Activated CD8-positive, alpha-beta memory T cell treated with anti-CD3 and anti-CD28 coated beads, Interleukin-2, amount 50 U/mL, for 48 hours (primary cell): ENCODE measurements around the gene GHR.

Experiments used
- DNase-seq: peaks from one replicate; pipeline ENCODE4 v3.0.0-alpha.2; 2020

The GHR gene

DNA sequence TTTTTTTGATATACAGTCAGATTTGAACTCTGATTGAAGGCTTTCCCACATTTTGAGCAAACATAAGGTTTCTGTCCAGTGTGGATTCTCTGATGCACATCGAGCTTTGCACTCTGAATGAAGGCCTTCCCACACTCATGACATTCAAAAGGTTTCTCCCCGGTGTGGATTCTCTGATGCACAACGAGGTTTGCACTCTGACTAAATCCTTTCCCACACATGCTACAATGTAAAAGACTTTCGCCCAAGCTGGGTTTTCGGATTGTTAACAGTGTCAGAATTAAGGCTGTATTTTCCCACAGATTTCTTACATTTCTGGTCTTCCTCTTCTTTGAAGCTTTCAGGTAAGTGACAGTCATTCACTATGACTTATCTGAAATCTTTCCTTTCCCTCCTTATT, 44.3 kb downstream of the GHR start:
- DNase-seq, result no peak

DNA sequence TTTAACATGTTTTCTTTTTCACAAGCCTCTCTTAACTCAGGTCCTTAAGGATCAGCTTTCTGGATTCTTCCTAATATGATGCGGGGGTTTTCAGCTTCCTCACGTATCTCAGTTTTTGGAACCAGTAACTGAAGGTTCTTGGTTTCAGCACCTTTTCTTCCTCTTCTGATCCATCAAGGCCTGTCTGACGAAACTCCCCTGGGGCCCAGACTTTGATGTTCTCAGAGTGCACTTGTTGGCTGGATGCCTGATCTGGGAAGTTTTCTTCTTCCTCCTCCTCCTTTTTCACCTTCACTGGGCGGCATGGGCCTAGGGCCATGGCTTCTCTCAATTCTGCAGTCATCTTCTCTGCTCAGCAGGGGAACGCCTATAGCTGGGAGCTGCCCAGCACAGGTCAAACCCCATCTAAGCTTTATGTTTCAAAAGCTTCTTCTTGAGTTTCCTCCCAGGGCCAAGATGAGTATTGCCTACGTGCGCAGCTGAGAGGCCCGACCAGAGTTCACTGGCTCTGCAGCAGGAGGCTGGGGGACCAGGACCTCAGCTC, 44.8 kb downstream of the GHR start:
- DNase-seq, result no peak

DNA sequence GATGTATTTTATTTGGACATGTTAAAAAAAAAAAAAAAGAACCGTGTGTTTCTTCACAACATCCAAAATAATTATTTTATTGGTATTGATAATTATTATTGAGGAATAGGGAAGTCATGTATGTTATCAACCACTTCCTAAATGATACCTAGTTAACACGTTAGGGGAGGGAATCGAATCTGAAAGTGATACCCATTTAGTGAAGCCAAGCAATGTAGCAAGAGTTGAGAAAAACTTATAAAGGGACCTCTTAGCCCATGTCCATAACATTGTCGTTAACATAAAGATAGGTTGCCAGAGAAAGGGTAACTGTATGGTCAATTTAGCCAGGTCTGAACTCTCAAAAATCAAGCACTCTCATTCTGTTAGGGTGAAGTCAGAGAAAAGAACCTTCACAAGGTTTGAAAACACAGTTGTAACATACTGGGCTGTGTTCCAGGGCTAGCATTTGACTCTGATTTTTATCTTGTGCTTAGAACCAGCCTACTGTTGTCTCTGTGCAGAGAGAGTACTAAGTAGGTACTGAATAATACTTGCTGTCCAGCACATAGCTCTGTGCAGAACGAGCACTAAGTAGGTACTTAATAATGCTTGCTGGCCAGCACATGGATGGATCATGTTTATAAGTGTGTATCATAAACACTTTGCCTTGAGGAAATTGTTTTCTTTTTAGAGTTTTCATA, 60.4 kb downstream of the GHR start:
- DNase-seq, result no peak

DNA sequence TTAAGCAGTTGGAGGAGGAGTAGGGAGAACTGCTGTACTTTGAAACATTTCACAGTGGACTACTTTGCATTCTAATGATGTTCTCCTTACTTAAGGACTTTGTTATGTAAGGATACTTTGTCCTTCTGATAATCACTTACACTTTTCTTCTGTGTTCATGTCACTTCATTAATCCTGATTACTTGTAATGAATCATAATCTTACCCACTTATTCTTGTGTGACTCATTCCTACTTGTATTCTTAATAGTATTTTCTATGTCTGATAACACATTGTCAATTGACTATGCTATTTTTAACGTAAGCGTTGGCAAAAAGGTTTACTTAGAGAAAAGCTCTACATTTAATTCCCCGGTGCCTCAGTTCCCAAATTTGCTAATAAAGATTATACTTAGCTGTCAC, 63.8 kb downstream of the GHR start:
- no peak for DNase-seq

DNA sequence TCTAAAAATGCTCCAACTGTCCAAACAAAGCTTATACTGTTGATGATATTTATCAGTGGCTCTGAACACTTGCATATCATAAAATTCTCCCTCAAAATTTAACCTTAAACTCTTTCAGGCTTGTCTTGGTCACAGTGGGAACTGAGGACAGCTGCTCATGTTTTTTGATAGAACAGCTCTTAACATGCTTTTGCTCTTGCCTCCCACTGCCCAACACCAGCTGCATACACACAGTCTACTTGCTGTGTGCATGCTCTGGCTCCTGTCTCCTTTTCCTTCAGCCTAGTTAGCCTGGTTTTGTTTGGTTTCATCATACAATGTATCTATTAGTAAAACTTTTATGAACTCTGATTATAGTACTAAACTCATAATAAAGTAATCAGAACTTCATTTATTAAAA, 64.6 kb downstream of the GHR start:
- no peak for DNase-seq

DNA sequence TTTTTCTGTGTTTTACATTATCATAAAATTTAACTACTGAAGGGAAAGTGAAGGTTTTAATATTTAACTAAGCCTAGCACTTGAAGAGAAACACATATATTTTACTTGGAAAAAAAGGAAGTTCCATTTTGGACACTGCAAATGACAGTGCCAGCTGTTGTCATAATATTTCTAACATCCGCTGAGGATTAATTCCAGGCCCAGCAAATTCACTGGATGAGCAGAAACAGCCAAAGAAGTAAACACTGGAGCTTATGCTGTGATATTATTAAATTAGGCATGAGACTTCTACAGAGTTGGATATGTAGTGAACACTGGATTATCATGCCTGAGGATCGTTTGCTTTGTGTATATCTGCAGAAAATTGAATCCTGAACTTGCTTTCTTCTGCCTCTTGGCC, 67.6 kb downstream of the GHR start:
- DNase-seq, result no peak

DNA sequence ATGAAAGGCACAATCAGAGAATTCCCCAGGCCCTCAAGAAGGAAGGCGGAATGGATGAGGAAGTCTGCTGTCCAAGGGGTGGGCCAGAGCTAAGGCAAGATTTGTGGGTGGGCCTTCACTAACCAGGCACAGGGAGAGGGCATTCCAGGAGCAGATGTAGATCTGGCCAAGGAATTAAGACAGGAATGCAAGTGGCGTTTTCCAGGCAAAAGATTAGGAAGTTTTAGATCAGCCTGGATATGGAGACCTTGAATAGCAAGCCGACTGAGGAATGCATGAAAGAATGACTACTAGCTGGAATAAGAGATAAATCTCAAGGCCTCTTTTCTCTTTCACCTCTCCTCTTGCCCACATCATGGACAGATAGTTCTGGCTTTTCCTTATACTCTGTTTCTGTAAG, 68.5 kb downstream of the GHR start:
- DNase-seq, result no peak

DNA sequence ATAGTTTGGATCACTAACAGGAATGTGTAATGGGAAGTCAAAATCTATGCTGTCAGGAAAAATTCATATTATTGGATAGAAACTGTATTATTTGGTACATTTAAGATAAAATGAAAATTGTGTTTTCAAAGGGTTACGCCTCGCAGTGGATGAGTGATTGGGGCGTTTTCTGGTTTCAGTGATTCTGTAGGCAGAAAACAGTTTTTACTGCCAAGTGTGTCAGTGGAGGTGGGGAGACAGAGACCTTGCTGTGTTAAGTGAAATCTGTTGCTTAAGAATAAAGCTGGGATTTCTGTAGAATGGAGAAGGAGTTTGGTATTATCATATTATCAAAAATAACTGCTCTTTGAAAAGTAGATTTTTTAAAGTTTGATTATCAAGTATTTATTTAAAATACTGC, 69.7 kb downstream of the GHR start:
- no peak for DNase-seq

DNA sequence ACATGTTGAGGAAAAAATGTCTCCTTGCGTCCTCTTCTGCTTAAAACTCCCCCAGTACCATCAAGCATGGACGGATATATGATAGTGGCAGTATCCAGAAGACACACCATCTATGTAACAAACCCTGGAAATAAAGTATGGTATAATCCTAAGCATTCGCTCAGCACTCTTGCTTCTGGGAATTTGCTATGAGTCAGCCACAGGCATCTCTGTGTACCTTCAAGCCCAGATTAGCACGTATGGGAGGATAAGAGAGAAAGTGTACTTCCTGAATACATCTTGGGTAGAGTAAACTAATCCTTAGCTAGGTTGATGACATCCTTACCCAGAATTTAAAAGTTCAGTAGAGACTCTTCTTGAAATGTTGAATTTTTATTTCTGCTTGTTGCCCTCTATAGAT, 71.2 kb downstream of the GHR start:
- no peak for DNase-seq

DNA sequence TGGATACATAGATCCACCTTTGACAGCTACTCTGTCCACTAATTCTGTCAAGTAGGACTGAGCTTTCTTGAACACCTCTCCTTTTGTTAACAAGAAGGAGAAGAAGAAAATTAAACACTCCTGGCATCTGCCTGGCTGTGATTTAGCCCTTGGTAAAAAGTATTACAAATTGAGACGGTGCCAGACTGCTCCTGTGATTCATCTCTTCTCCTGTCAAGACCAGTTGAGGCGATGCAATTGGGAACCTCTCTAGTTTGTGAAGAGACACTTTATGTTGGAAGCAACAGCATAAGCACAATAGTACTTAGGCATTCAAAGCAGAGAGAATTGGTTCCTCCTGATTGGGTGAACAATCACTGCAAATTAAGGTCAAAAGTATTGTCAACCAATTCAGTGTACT, 72.7 kb downstream of the GHR start:
- no peak for DNase-seq

DNA sequence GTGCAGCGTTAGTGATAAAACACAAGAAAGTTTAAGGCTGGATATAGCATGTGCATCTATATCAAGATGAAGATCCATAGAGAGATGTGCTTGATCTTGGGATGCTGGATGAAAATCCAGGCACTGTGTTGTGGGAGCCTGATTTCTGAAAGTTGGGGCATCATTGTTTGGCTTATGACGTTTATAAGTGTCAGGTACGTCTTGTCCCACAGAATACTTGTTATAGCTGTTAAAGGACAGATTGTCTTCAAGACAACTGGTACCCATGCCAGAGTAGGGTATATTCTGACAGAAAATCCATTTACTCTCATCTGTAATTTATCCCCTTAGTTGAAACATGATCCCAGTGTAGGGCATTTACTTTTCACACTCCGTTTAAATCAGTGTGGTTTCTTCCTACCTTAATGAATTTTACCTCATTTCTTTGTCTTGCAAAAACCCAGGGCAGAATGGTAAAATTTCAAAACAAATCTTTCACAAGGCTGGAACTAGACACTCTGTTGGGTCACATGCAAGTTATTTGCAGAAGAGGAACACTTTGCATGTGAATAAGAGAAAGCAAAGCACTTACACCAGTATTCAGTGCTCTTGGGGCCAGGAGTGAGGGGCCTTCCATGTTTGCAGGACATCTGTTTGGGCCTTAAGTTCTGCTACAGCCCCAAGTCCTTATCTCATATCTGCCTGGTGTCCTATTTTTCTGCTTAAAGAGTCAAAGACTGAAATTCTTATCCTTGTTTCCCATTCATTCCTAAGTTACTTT, 73.3 kb downstream of the GHR start:
- DNase-seq, result no peak

DNA sequence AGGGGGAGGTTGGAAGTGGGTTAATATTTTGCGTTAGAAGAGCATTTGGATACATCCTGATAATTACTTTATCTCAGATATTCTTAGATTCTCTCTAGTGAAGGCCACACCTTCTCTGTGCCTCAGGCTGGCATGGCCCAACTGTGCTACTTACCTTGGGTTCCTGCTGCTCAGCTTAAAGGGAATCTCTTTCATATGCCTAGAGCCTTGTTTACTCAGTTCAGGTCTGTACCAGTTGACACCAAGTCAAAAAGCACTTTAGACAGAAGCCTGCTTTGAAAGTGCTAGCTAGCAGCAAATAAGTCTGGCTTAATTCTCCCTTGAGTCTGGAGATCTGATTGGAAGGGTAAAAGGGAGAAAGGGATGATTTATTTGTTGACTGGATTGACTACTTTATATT, 74.8 kb downstream of the GHR start:
- no peak for DNase-seq

DNA sequence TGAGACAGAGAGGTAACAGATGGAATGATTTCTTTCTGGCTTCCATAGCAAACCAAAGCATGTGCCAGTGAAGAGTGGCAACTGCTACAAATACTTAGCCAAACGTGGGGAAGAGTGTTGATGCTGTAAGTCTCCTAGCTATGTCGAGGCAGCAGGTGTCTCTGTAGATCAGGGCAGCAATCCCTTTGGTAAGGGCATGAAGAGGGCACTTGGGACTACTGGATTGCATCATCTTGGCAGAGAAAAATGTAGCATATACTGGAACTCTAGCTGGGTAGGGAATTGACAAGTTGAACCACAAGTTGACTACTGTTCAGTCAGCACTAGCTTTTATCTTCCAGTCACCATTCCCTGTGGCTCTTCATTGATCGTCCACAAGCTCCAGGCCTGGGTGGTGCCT, 75.8 kb downstream of the GHR start:
- DNase-seq, result no peak

DNA sequence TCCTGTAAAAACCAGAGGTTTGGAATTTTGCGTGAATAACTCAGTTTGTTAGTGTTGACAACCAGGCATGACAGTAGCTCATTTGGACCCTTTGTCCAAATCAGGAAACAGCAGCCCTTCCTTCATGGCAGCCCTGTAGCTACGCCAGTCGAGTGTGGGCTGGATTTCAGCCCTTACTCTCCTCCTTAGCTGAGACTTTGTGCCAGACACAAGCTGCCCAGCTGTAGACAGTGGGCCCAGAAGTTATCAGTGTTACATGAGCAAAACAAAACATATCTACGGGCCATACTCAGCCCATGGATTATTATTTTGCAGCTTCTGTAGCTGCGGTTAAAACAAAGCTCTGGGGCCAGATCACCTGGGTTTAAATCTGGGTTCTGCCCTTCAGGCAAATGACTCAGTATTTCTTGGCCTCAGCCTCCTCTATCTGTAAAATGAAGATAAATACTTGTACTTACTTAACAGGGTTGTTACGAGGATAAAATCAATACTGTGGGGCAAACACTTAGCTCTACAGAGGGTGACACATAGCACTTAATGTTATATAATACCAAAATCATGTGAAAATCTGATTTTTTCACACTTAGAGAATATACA, 76.9 kb downstream of the GHR start:
- DNase-seq, result no peak

DNA sequence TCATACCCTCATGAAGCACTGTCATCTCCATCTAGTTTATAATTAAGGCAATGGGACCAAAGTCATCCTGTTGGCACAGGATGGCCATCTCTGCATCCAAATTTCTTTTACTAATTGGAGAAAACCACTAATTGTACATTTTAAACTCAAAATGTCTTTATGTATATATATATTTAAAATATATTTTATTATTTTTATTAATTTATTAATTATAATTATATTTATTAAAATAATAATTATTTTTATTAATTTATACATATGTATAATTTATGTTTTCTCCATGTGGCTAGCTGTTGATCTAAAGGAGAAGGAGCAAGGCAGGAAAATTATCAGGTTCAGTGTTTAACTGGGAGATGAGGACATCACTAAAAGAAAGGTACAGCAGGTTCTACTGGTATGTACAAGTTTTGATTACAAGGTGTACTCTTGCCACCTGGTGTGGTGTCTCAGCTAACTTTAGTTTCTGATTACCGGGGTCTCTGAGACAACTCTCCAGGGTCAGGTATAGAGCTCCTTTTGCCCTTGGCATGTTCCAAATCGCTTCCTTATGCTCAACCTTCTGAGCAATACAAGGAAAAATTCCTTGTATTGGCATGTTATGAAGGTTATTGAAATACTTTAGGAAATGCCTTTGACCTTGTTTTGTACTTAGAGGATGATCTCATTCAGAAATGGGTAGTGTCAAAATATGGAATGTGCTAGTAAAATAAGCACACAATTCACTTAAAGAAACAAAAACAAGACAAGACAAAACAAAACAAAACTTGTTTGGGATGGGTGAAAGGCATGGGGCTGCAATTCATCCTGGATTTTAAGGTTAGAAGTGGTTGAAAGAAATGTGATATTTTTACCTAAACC, 79.6 kb downstream of the GHR start:
- DNase-seq, result no peak

DNA sequence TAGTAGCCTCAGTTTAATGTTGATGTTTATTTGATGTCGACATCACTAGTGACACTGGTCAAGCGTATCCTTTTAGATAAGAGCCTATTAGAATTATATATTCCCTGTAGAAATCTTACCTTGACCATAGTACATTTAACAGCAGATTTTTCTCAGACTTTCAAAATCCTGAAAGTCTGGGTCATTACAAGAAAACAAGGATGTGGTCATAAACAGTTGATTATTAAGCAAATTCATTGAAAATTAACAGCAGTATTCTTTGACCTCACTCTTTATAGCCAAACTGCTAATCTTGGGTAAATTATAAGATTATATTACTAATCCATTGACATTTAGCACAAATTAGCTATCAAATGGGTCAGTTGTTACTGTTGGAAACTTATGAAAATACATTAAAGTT, 83.4 kb downstream of the GHR start:
- no peak for DNase-seq

DNA sequence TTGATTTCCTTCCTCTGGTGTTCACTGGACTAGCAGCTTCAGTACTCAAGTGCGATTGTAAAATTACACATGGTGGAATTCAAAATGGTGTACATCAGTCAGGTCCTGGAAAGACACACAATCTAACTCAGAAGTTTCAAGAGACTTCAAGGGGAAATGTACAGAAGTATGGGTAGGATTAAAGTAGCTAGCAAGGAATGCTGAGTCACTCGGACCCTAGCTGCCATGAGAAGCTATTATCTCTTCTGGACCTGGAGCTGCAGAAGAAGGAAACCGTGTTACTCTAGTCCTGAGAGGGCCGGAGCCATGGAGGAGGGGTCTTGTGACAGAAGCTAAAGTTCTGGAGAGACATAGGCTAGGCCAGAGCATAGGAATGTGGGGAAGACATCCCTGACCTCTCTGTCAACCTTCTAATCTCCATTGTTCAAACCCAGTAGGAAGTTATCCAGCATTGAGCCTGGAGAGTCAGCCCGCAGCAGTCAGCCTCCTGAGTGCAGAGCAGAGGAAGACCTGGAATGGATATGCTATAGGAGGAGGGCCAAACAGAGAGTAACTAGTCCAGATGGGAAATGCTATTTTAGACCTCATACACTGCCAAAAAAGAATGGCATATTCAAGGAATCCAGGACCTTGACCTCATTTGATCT, 84.3 kb downstream of the GHR start:
- DNase-seq, result no peak

DNA sequence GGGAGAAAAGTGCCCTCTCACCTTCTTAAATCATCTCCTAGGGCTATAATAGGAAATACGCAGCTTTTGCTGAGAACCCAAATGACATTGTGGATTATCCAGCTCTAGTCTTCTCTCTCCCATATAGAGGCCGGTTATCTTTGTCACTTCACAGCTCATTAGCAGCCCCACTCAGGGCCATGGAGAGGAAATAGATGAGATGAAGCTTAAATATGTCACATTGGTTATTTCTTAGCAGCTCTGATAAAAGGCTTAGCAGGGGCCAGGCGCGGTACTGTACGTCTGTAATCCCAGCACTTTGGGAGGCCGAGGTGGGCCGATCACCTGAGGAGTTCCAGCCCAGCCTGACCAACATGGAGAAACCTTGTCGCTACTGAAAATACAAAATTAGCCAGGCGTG, 90.0 kb downstream of the GHR start:
- no peak for DNase-seq

DNA sequence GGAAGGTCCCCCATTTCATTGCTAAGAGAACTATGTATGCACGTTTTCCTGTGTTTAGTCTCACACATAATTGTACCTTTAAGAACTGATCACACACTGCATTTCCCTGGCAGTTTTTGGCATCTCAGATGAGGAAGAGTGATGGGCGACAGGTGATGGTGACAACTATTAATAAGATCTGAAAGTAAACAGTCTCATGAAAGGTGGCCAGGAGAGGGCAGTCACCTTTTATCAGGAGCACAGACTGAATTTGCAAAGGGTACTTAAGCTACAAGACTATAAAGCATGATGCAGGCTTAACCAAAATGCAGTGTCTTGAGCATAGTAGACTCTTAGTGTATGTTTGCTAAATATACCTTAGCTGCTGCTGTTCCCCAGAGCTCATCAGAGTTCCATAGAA, 91.5 kb downstream of the GHR start:
- no peak for DNase-seq

DNA sequence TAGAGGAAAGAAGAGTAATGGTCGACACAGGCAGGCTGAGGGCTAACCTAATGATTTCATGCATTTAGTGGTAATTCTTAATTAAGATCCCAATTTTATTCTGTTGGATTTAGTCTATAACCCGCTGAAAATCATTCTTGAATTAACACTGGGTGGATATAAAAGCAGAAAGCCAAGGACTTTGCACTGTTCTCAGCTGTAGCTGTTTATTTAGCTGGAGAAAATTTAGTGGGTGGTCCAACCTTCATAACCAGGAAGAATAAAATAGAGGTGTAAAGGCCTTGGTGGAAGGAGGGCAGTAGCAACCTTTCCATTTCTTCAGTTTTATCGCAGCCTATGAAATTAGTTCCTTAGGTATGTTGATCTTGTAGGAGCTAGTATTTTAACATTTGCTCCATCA, 92.3 kb downstream of the GHR start:
- DNase-seq, result no peak

DNA sequence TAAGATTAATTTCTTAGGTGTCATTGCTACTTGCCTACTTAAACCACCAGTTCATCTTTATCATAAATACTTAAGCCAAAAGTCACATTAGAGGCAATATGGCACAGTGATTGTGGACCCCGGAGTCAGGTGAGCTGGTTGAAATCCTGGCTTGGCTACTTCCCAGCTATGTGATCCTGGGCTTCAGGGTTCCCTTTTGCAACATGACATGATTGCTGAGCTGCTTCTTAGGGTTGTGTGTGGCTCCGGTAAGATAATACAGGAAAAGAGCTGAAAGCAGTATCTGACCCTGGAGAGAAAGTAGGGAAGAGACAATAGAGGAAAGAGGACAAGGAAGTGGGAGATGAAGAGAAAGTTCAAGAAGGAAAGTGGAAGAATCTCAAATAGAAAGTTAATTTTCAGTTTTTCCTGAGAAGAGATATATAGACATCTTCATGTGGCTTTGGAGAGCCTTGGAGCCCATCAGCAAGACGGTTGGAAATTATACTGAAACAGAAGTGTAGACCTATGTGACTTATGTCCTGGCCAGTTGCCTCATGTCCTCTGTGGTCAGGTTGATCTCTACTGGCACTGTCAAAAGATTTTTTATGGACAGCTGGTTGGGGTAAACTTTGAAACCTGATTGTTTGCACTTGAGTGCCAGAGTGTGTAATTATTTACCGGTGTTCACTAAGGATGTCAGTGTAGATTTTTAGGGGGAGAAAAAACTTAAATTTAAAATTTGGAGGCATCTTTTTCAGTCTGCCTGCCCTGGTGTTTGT, 93.2 kb downstream of the GHR start:
- DNase-seq, result no peak

DNA sequence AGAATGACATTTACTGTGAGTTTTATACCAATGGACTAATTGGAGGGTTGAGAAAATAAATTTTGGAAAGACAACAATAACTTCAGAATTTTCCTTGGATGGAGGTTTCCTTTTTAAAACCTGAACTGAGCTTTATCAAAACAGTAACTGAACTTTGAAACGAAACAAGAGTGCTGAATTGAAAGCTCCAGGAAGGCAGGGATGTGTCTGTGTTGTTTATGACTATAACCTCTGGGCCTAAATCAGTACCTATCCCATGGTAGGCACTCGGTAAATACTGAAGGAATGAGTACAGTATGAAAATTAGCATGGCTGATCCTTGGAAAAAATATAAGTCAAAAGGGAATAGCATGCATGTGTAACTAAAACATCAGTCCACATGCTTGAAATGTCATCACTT, 93.9 kb downstream of the GHR start:
- DNase-seq, result no peak
